ENCODE measurements around the gene AKT2. TPM values are rescaled to one million over a fixed set of nuclear protein-coding genes. Genes with fewer than 3 reads are reported as not detected.
"Not testable (repeated sequence)": the region's sequence is repeated elsewhere in the genome, so short reads cannot be mapped to it uniquely, and the experiment has no call there.

Gene AKT2
- total RNA-seq (2014; rRNA removed; shearing (Covaris generic); ENCODE audit: low replicate concordance) = 63.4 and 91.3 TPM in 2 replicates

DNA sequence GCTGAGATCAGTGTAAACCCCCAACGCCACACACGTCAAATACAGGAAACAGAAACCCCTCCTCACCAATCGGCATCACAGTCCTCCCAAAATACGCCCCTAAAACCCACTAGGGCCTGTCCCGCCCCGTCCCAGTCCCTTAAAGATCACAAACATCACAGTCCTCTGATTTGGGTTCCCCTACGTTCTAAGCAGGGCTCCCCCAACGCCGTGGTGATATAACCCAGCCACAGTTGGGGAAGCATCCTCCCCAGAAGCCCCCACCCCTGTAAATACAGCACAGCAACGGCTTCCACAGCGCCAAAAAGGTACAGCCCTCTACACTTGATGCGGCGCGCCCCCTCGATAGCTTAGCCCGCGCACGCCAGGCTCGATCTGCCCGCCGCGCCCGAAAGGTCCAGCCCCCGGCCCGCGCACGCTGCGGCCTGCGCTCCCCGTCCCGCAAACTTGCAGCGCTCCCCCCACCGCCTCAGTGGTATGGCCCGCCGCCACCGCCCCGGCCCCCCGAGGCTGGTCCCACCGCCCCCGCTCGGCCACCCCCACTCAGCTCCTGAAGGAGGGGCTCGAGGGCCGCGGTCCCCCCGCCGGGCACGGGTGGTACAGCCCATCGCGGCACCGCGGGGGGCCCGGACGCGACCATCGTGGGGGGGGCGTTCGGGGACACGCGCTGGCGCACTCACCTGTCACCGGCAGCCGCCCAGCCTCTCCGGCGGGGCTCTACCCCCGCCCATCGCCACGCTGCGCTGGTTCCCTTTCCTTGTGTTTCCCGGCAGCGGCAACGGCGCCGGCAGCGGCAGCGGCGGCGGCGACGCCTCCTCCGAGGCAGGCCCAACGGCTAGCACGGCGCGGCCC, at the start of gene AKT2:
Gene AKT2 (minus strand): TSS at position 845 of the 852 bp plus-strand sequence. CDS start 20,078 bp downstream, outside the sequence.
- no peak for DNase-seq (ENCODE audit: low read depth)
- in situ Hi-C loops (cut with HindIII; ENCODE audit: low pct_unique_long_range_greater_than_20kb, low sequenced_read_pairs) = no loop called here

DNA sequence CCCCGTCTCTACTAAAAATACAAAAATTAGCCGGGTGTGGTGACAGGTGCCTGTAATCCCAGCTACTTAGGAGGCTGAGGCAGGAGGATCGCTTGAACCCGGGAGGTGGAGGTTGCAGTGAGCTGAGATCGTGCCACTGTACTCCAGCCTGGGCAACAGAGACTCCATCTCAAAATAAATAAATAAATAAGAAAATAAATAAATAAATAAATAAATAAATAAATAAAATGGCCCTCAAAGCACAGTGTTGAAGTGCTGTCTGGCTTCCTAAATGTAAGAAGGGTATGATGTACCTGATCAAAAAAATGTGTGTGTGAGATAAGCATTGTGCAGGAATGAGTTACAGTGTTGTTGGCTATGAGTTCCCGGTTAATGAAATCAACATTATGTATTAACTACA, 47.9 kb upstream of the AKT2 start:
- in situ Hi-C loops (cut with HindIII; ENCODE audit: low pct_unique_long_range_greater_than_20kb, low sequenced_read_pairs) = not testable (repeated sequence)

DNA sequence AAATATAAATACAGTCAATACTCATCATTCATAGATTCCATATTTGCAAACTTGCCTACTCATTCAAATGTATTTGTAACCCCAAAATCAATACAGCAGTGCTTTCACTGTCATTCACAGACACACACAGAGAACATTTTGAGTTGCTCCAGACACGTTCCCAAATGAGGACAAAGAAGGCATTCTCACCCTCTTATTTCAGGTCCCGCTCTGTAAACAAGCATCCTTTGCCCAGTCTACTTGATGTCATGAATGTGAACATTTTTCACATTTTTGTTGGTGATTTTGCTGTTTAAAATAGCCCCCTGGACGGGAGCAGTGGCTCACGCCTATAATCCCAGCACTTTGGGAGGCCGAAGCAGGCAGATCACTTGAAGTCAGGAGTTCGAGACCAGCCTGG, 47.5 kb upstream of the AKT2 start:
- in situ Hi-C loops (cut with HindIII; ENCODE audit: low pct_unique_long_range_greater_than_20kb, low sequenced_read_pairs) = no loop called here
- no peak for DNase-seq (ENCODE audit: low read depth)

More for the DNA sequence above, 47.9 kb upstream of the AKT2 start:
- DNase-seq (ENCODE audit: low read depth) = not testable (repeated sequence)

- no peak for DNase-seq (ENCODE audit: low read depth)
- in situ Hi-C loops (cut with HindIII; ENCODE audit: low pct_unique_long_range_greater_than_20kb, low sequenced_read_pairs) = no loop called here
These were observed 45.9 kb upstream of the AKT2 start for GRCh38 chr19:40331052-40331451.

GRCh38 chr19:40326201-40326600, 41.1 kb upstream of the AKT2 start:
- no peak for DNase-seq (ENCODE audit: low read depth)
- in situ Hi-C loops (cut with HindIII; ENCODE audit: low pct_unique_long_range_greater_than_20kb, low sequenced_read_pairs) = no loop called here

DNA sequence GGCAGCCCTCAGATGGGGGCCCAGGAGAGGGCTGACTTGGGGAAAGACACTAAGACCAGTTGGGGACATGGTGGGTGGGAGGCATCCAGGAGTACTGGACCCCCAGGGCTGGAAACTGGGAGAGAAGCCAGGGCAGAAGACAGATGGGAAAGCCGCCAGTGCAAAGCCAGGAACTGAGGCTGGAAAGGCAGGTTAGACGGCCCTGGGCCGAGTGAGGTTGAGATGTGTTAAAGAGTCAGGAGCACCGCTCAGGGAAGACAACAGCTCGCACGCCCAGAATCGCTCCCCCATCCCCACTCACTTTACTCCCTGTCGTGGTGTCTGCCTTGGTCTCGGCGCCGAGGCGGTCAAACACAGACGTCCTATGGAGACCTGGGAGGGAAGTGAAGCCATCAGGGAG, 38.6 kb upstream of the AKT2 start:
- no peak for DNase-seq (ENCODE audit: low read depth)
- in situ Hi-C loops (cut with HindIII; ENCODE audit: low pct_unique_long_range_greater_than_20kb, low sequenced_read_pairs) = no loop called here

DNA sequence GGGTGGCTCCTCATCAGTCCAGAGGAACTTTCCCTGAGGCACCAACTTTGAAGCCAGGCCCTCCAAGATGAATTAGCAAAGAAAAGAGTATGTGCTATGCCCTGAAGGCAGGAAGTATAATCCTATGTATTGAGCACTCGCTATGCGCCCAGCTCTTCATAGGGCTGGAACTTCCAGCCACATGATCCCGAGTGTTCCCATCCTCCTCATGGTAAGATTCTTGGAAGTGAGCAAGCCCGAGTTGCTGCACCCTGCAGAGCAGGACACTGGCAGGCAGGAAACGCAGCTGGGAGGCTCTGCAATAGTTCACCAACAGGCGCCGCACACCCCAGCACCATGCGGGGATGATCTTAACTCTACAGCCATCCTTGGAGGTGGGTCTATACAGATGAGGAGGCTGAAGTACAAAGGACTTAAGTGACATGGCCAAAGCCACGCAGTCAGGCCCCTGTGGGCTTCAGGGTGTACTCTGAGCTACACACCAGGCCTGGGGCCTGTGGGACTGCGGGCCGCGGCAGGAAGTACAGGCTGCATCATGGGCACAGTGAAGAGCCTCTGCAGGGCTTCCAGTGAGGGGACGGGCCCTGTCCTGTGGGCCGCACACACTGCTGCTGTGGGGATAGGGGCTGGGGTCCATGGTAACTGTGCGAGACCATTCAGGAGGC, 37.9 kb upstream of the AKT2 start:
- in situ Hi-C loops (cut with HindIII; ENCODE audit: low pct_unique_long_range_greater_than_20kb, low sequenced_read_pairs) = no loop called here
- no peak for DNase-seq (ENCODE audit: low read depth)

DNA sequence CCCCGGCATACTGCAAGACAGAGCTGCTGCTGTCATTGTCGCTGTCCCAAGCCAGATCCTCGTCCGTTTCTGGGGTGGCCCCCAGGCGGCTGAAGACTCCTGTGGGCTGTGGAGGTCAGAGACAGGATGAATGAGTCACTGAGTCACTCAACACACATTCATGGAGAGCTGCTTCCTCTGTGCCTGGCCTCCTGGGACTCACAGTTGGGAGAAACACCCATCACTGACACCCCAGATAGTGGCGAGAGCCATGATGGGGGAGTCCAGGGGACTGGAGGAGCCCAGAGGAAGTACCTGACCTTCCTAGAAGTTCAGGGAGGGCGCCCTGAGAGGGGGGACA, 37.1 kb upstream of the AKT2 start:
- in situ Hi-C loops (cut with HindIII; ENCODE audit: low pct_unique_long_range_greater_than_20kb, low sequenced_read_pairs) = no loop called here
- no peak for DNase-seq (ENCODE audit: low read depth)

GRCh38 chr19:40321566-40322270, 36.6 kb upstream of the AKT2 start:
- no peak for DNase-seq (ENCODE audit: low read depth)
- in situ Hi-C loops (cut with HindIII; ENCODE audit: low pct_unique_long_range_greater_than_20kb, low sequenced_read_pairs) = no loop called here

GRCh38 chr19:40321076-40321475, 35.9 kb upstream of the AKT2 start:
- in situ Hi-C loops (cut with HindIII; ENCODE audit: low pct_unique_long_range_greater_than_20kb, low sequenced_read_pairs) = no loop called here
- DNase-seq (ENCODE audit: low read depth) = no peak

GRCh38 chr19:40320558-40320935, 35.4 kb upstream of the AKT2 start:
- in situ Hi-C loops (cut with HindIII; ENCODE audit: low pct_unique_long_range_greater_than_20kb, low sequenced_read_pairs) = no loop called here
- no peak for DNase-seq (ENCODE audit: low read depth)

- in situ Hi-C loops (cut with HindIII; ENCODE audit: low pct_unique_long_range_greater_than_20kb, low sequenced_read_pairs) = no loop called here
- DNase-seq (ENCODE audit: low read depth) = no peak
These were observed 32.2 kb upstream of the AKT2 start for GRCh38 chr19:40317338-40317737.

DNA sequence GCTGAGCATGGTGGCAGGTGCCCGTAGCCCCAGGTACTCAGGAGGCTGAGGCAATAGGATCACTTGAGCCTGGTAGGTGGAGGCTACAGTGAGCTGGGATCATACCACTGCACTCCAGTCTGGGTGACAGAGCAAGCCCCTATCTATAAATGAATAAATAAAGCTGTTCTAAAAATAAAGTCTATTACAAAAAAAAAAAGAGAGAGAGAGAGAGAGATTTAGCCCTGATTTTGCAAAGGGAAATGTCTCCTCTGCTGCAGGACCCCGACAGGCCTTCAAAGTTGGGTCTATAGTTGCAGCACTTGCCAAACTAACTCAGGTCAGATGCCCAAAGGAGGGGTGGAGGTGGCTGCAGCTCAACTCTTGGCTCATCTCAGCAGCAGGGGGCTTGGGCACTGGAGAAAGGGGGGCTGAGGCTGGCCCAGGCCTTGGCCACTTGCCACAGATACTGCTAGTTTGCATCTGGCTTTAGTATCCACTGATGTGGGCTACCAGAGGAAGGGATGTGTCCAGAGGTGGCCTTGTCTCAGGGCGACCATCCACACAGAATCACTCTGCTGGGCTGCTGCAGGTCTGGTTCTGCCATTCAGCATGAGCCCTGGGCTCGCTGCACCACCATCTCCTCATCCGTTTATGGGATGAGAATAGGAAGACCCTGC, 30.8 kb upstream of the AKT2 start:
- no peak for DNase-seq (ENCODE audit: low read depth)
- in situ Hi-C loops (cut with HindIII; ENCODE audit: low pct_unique_long_range_greater_than_20kb, low sequenced_read_pairs) = no loop called here

DNA sequence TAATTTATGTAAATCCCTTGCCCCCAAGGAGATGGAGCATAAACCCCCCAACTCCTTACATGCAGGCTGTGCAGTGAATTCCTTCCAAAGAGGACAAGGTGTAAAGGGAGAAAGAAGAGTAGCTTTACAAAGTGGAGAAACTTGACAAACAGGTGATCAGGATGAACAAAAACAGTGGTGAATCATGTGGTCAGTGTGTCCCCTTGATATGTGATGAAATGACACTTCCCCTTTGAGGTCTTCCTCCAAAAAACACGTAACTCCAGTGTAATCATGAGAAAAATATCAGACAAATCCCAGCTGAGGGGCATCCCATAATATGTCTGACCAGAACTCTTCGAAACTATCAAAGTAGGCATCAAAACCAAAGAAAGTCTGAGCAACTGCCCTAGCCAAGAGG, 29.5 kb upstream of the AKT2 start:
- DNase-seq (ENCODE audit: low read depth) = no peak
- in situ Hi-C loops (cut with HindIII; ENCODE audit: low pct_unique_long_range_greater_than_20kb, low sequenced_read_pairs) = no loop called here

DNA sequence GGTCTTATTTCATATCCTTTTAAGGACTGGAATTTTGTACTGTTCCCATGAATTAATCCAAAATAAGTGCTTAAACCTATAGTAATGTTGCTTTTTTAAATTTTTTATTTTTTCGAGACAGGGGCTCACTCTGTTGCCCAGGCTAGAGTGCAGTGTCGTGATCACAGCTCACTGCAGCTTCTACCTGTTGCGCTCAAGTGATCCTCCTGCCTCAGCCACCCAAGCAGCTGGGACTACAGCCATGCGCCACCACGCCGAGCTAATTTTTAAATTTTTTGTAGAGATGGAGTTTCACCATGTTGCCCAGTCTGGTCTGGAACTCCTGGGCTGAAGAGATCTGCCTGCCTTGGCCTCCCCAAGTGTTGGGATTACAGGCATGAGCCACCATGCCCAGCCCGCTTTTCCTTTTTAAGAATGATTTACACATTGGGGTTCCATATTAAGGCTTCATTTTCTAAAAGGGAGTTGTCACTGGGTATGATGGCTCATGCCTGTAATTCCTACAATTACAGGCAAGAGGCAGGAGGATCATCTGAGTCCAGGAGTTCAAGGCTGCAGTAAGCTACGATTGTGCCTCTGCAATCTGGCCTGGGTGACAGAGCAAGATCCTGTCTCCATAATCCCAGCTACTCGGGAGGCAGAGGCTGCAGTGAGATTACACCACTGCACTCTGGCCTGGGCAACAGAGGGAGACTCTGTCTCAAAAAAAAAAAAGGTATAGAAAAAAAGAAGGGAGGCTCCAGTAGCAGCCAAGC, 28.3 kb upstream of the AKT2 start:
- in situ Hi-C loops (cut with HindIII; ENCODE audit: low pct_unique_long_range_greater_than_20kb, low sequenced_read_pairs) = no loop called here
- DNase-seq (ENCODE audit: low read depth) = no peak

- in situ Hi-C loops (cut with HindIII; ENCODE audit: low pct_unique_long_range_greater_than_20kb, low sequenced_read_pairs) = no loop called here
- no peak for DNase-seq (ENCODE audit: low read depth)
These were observed 27.4 kb upstream of the AKT2 start for GRCh38 chr19:40312533-40312932.

- in situ Hi-C loops (cut with HindIII; ENCODE audit: low pct_unique_long_range_greater_than_20kb, low sequenced_read_pairs) = no loop called here
- DNase-seq (ENCODE audit: low read depth) = no peak
These were observed 24.5 kb upstream of the AKT2 start for GRCh38 chr19:40309666-40310065.

- in situ Hi-C loops (cut with HindIII; ENCODE audit: low pct_unique_long_range_greater_than_20kb, low sequenced_read_pairs) = no loop called here
- peak; percentile 47 for DNase-seq (ENCODE audit: low read depth)
These were observed 20.3 kb upstream of the AKT2 start for GRCh38 chr19:40305403-40305802.
